ENCODE measurements around the gene PSME2. TPM values are rescaled to one million over a fixed set of nuclear protein-coding genes. Genes with fewer than 3 reads are reported as not detected.

PSME2 gene
- polyA plus RNA-seq, 2 of the 4 experiments (the other 2 are of a cell fraction) = 137 to 144 TPM

DNA sequence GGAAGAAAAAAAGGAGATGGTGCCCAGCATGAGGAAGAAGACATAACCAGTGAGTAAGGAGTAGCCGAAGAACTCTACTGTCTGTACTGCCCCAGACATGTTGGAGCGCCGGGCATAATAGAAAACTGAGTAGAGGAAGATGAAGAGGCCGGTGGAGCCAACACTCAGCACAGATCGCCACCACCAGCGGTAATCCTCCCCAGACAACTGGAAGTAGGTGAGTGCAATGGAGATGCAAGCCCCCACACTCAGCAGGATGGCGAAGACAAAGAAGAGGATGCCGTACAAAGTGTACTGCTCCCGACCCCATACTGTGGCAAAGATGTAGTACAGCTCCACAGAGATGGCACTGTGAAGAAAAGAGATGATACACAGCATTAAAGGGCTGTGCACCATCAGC lies 43.0 kb upstream of the PSME2 start:
- no peak overlapping the region for H3K4me3 ChIP-seq
- H3K27ac ChIP-seq = peak overlapping the region in 1 of 2 experiments; percentile 98; a peak in 3 of 6 replicates

GRCh38 chr14:24189059-24189375 lies 42.6 kb upstream of the PSME2 start:
- TF ChIP-seq JUNB (IDR thresholded peaks at IDR 0.05) (no peak), POLR2AphosphoS2 (conservative IDR thresholded peaks at IDR 0.05; ENCODE audit: low read length) (no peak), GATA3 (IDR thresholded peaks at IDR 0.05; ENCODE audit: borderline replicate concordance) (no peak)
- TF ChIP-seq, protein P1, sequence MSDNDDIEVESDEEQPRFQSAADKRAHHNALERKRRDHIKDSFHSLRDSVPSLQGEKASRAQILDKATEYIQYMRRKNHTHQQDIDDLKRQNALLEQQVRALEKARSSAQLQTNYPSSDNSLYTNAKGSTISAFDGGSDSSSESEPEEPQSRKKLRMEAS (IDR thresholded peaks at IDR 0.05) = no peak
- TF ChIP-seq, protein P2, sequence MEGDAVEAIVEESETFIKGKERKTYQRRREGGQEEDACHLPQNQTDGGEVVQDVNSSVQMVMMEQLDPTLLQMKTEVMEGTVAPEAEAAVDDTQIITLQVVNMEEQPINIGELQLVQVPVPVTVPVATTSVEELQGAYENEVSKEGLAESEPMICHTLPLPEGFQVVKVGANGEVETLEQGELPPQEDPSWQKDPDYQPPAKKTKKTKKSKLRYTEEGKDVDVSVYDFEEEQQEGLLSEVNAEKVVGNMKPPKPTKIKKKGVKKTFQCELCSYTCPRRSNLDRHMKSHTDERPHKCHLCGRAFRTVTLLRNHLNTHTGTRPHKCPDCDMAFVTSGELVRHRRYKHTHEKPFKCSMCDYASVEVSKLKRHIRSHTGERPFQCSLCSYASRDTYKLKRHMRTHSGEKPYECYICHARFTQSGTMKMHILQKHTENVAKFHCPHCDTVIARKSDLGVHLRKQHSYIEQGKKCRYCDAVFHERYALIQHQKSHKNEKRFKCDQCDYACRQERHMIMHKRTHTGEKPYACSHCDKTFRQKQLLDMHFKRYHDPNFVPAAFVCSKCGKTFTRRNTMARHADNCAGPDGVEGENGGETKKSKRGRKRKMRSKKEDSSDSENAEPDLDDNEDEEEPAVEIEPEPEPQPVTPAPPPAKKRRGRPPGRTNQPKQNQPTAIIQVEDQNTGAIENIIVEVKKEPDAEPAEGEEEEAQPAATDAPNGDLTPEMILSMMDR (IDR thresholded peaks at IDR 0.05) = no peak
- TF ChIP-seq, protein P3, sequence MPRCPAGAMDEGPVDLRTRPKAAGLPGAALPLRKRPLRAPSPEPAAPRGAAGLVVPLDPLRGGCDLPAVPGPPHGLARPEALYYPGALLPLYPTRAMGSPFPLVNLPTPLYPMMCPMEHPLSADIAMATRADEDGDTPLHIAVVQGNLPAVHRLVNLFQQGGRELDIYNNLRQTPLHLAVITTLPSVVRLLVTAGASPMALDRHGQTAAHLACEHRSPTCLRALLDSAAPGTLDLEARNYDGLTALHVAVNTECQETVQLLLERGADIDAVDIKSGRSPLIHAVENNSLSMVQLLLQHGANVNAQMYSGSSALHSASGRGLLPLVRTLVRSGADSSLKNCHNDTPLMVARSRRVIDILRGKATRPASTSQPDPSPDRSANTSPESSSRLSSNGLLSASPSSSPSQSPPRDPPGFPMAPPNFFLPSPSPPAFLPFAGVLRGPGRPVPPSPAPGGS (IDR thresholded peaks at IDR 0.05) = no peak
- FAIRE-seq (no peak), ATAC-seq (no peak), DNase-seq (ENCODE audit: low read depth in 1 of 2, low spot score in 1 of 2) (no peak)
- peak overlapping the region; percentile 46 to 98; a peak in 4 of 6 replicates for H3K27ac ChIP-seq
- H3K9me3 ChIP-seq = no peaks in the 10 kb centered on the region
- POLR2A ChIA-PET = interaction anchor here (1.1 to 1.6 kb wide), 6 partner anchors 9 to 53 kb away, joined by 4 to 16 read pairs (median 6); partner anchors contain the start of genes CHMP4A, MDP1 and TINF2
- CTCF ChIA-PET = interaction anchor here (0.8 to 1.8 kb wide), 7 partner anchors 20 to 131 kb away, joined by 3 to 5 read pairs (median 3); partner anchors contain the start of genes EMC9, MDP1 and TINF2
- 5% methylated on average over 3 of the region's 3 CpGs for WGBS (ENCODE audit: missing lambda C conversion rate)
- peak overlapping the region; percentile 97; the same call in 2 of the 3 replicates for H3K4me3 ChIP-seq
- peak overlapping the region; percentile 88 for H3K4me2 ChIP-seq
- peaks cover 18% of the 10 kb centered on the region for H3K4me1 ChIP-seq

More for the DNA sequence above, 43.0 kb upstream of the PSME2 start:
- Histone ChIP-seq H3K4me2 (peak overlapping the region; percentile 88), H3K9me3 (no peaks in the 10 kb centered on the region), H3K4me1 (peaks cover 22% of the 10 kb centered on the region)
- ChIA-PET CTCF (interaction anchor here (0.8 to 1.6 kb wide), 3 partner anchors 21 to 53 kb away, joined by 3 to 4 read pairs (median 4); partner anchors contain the start of gene TINF2), POLR2A (interaction anchor here (0.6 to 1.6 kb wide), 7 partner anchors 10 to 53 kb away, joined by 4 to 16 read pairs (median 7); partner anchors contain the start of genes CHMP4A, MDP1, NEDD8 and TINF2)
- no peak for ATAC-seq
- FAIRE-seq = no peak
- DNase-seq (ENCODE audit: low read depth in 1 of 2, low spot score in 1 of 2) = no peak
- TF ChIP-seq MYC (IDR thresholded peaks at IDR 0.05; ENCODE audit: borderline replicate concordance, low read length) = no peak
- TF ChIP-seq CHD4 (IDR thresholded peaks at IDR 0.05; ENCODE audit: borderline replicate concordance) = no peak
- TF ChIP-seq RARB (CRISPR knock-in tag; IDR thresholded peaks at IDR 0.05) = no peak
- TF ChIP-seq GATA3 (IDR thresholded peaks at IDR 0.05; ENCODE audit: borderline replicate concordance) = no peak
- no peak for TF ChIP-seq E2F6 (IDR thresholded peaks at IDR 0.05; ENCODE audit: borderline replicate concordance, low read depth)
- TF ChIP-seq CHD2 (IDR thresholded peaks at IDR 0.05; ENCODE audit: low read length, partially characterized antibody) = no peak
- no peak for TF ChIP-seq MAFK (IDR thresholded peaks at IDR 0.05; ENCODE audit: partially characterized antibody)
- 95% methylated on average over 9 of the region's 9 CpGs for WGBS (ENCODE audit: missing lambda C conversion rate)

- no peak for FAIRE-seq
- 2% methylated on average over 30 of the region's 65 CpGs for WGBS (ENCODE audit: missing lambda C conversion rate)
- TF ChIP-seq FOSL2 (IDR thresholded peaks at IDR 0.05) (no peak), FOSL2 (CRISPR knock-in tag; IDR thresholded peaks at IDR 0.05) (peak; percentile 62; the same call in 1 of the 2 replicates), POLR2A (IDR thresholded peaks at IDR 0.05; ENCODE audit: low read length) (peak; percentile 81), ELK1 (IDR thresholded peaks at IDR 0.05; ENCODE audit: low read depth, low read length) (peak; percentile 86), GATA3 (IDR thresholded peaks at IDR 0.05; ENCODE audit: borderline replicate concordance) (peak; percentile 9; the same call in 1 of the 2 replicates), PHF8 (IDR thresholded peaks at IDR 0.05; ENCODE audit: borderline replicate concordance, low read depth) (peak; percentile 79; the same call in 1 of the 2 replicates), HMGXB4 (CRISPR knock-in tag; IDR thresholded peaks at IDR 0.05; ENCODE audit: borderline replicate concordance) (no peak), POLR2AphosphoS2 (conservative IDR thresholded peaks at IDR 0.05; ENCODE audit: low read length) (no peak), JUN (IDR thresholded peaks at IDR 0.05) (peak; percentile 73 to 96; a peak in 4 of 5 replicates), BHLHE40 (IDR thresholded peaks at IDR 0.05; ENCODE audit: low read depth, low read length) (peak; percentile 81)
- TF ChIP-seq, protein P4, sequence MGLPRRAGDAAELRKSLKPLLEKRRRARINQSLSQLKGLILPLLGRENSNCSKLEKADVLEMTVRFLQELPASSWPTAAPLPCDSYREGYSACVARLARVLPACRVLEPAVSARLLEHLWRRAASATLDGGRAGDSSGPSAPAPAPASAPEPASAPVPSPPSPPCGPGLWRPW (IDR thresholded peaks at IDR 0.05) = no peak
- TF ChIP-seq, protein P3 (IDR thresholded peaks at IDR 0.05) = peak; percentile 74; the same call in 2 of the 3 replicates
Measured at GRCh38 chr14:24188251-24189058, 42.0 kb upstream of the PSME2 start, which contains the start of gene IPO4. Gene IPO4, minus strand, starts transcription at chr14:24188816. Its CDS starts 29 bp downstream, at chr14:24188787.

More at GRCh38 chr14:24188251-24189058, 42.0 kb upstream of the PSME2 start, which contains the start of gene IPO4:
- peaks cover 16% of the 10 kb centered on the region for H3K4me1 ChIP-seq
- DNase-seq (ENCODE audit: low read depth in 1 of 2, low spot score in 1 of 2) (peak; percentile 98 to 99), ATAC-seq (peak; percentile 88 to 94)
- ChIA-PET CTCF (interaction anchor here (0.7 to 1.8 kb wide), 8 partner anchors 20 to 130 kb away, joined by 3 to 5 read pairs (median 3); partner anchors contain the start of genes EMC9, MDP1 and TINF2), POLR2A (interaction anchor here (1.1 to 1.6 kb wide), 6 partner anchors 9 to 54 kb away, joined by 4 to 16 read pairs (median 6); partner anchors contain the start of genes CHMP4A, MDP1 and TINF2)
- H3K4me2 ChIP-seq = peak within 1 kb of the TSS; percentile 88
- H3K27ac ChIP-seq = peak within 1 kb of the TSS; percentile 96 to 98
- peak within 1 kb of the TSS; percentile 97 for H3K4me3 ChIP-seq
- H3K9me3 ChIP-seq = no peaks in the 10 kb centered on the region
